ENCODE measurements around the gene USP5. TPM values are rescaled to one million over a fixed set of nuclear protein-coding genes. Genes with fewer than 3 reads are reported as not detected.

Gene USP5
- polyA plus RNA-seq, 1 of the 3 experiments (the other 2 are of a cell fraction), result 97.2 TPM

DNA sequence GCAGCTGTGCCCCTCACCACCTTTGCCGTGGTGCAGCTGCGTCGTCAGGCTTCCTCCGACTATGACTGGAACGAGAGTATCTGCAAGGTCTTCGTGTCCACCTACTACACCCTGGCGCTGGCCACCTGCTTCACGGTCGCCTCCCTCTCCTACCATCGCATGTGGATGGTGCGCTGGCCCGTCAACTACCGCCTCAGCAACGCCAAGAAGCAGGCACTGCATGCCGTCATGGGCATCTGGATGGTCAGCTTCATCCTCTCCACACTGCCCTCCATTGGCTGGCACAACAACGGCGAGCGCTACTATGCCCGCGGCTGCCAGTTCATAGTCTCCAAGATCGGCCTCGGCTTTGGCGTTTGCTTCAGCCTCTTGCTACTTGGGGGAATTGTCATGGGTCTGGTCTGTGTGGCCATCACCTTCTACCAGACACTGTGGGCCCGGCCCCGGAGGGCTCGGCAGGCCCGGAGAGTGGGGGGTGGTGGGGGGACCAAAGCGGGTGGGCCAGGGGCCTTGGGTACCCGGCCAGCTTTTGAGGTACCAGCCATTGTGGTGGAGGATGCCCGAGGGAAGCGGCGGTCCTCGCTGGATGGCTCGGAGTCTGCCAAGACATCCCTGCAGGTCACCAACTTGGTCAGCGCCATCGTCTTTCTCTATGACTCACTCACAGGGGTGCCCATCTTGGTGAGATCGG is 27.7 kb upstream of the USP5 start:
- Histone ChIP-seq H3K4me3 (ENCODE audit: low read depth in 2 of 2, low read length in 1 of 2) (no peak overlapping the region), H3K9me3 (no peaks in the 10 kb centered on the region)
- TF ChIP-seq TEAD4 (IDR thresholded peaks at IDR 0.05; ENCODE audit: borderline replicate concordance, insufficient read depth), result no peak
- TF ChIP-seq, protein P1, sequence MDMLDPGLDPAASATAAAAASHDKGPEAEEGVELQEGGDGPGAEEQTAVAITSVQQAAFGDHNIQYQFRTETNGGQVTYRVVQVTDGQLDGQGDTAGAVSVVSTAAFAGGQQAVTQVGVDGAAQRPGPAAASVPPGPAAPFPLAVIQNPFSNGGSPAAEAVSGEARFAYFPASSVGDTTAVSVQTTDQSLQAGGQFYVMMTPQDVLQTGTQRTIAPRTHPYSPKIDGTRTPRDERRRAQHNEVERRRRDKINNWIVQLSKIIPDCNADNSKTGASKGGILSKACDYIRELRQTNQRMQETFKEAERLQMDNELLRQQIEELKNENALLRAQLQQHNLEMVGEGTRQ (IDR thresholded peaks at IDR 0.05; ENCODE audit: borderline replicate concordance, low read depth, low read length), result no peak
- no peak for TF ChIP-seq TAF1 (IDR thresholded peaks at IDR 0.05; ENCODE audit: borderline replicate concordance, low read depth, low read length)
- TF ChIP-seq, protein P2, sequence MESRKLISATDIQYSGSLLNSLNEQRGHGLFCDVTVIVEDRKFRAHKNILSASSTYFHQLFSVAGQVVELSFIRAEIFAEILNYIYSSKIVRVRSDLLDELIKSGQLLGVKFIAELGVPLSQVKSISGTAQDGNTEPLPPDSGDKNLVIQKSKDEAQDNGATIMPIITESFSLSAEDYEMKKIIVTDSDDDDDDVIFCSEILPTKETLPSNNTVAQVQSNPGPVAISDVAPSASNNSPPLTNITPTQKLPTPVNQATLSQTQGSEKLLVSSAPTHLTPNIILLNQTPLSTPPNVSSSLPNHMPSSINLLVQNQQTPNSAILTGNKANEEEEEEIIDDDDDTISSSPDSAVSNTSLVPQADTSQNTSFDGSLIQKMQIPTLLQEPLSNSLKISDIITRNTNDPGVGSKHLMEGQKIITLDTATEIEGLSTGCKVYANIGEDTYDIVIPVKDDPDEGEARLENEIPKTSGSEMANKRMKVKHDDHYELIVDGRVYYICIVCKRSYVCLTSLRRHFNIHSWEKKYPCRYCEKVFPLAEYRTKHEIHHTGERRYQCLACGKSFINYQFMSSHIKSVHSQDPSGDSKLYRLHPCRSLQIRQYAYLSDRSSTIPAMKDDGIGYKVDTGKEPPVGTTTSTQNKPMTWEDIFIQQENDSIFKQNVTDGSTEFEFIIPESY (IDR thresholded peaks at IDR 0.05; ENCODE audit: borderline replicate concordance, low read depth), result no peak
- no peak for TF ChIP-seq POLR2AphosphoS5 (IDR thresholded peaks at IDR 0.05; ENCODE audit: low read depth, low read length)
- TF ChIP-seq, protein P3, sequence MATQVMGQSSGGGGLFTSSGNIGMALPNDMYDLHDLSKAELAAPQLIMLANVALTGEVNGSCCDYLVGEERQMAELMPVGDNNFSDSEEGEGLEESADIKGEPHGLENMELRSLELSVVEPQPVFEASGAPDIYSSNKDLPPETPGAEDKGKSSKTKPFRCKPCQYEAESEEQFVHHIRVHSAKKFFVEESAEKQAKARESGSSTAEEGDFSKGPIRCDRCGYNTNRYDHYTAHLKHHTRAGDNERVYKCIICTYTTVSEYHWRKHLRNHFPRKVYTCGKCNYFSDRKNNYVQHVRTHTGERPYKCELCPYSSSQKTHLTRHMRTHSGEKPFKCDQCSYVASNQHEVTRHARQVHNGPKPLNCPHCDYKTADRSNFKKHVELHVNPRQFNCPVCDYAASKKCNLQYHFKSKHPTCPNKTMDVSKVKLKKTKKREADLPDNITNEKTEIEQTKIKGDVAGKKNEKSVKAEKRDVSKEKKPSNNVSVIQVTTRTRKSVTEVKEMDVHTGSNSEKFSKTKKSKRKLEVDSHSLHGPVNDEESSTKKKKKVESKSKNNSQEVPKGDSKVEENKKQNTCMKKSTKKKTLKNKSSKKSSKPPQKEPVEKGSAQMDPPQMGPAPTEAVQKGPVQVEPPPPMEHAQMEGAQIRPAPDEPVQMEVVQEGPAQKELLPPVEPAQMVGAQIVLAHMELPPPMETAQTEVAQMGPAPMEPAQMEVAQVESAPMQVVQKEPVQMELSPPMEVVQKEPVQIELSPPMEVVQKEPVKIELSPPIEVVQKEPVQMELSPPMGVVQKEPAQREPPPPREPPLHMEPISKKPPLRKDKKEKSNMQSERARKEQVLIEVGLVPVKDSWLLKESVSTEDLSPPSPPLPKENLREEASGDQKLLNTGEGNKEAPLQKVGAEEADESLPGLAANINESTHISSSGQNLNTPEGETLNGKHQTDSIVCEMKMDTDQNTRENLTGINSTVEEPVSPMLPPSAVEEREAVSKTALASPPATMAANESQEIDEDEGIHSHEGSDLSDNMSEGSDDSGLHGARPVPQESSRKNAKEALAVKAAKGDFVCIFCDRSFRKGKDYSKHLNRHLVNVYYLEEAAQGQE (IDR thresholded peaks at IDR 0.05; ENCODE audit: low read depth, low read length), result no peak
- TF ChIP-seq NRF1 (IDR thresholded peaks at IDR 0.05; ENCODE audit: low read depth, low read length), result no peak
- TF ChIP-seq GATA2 (CRISPR knock-in tag; IDR thresholded peaks at IDR 0.05), result no peak
- TF ChIP-seq SIN3A (IDR thresholded peaks at IDR 0.05; ENCODE audit: borderline replicate concordance, low read depth, low read length), result no peak
- no peak for TF ChIP-seq RFX5 (IDR thresholded peaks at IDR 0.05; ENCODE audit: low read length)
- TF ChIP-seq FOXJ3 (CRISPR knock-in tag; IDR thresholded peaks at IDR 0.05), result no peak
- TF ChIP-seq, protein P4, sequence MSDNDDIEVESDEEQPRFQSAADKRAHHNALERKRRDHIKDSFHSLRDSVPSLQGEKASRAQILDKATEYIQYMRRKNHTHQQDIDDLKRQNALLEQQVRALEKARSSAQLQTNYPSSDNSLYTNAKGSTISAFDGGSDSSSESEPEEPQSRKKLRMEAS (IDR thresholded peaks at IDR 0.05; ENCODE audit: low read depth), result no peak
- no peak for TF ChIP-seq EZH2phosphoT487 (IDR thresholded peaks at IDR 0.05; ENCODE audit: borderline replicate concordance, low read depth)
- no peak for TF ChIP-seq GABPA (IDR thresholded peaks at IDR 0.05; ENCODE audit: low read depth)
- TF ChIP-seq FOXM1 (IDR thresholded peaks at IDR 0.05; ENCODE audit: low read depth), result no peak
- no peak for TF ChIP-seq JUND (IDR thresholded peaks at IDR 0.05)
- no peak for TF ChIP-seq NFIC (IDR thresholded peaks at IDR 0.05; ENCODE audit: borderline replicate concordance)
- TF ChIP-seq ELF1 (IDR thresholded peaks at IDR 0.05), result no peak

More for the DNA sequence above, 27.7 kb upstream of the USP5 start:
- no peak for DNase-seq
- H3K36me3 ChIP-seq (replicated peaks in 1 of 2; ENCODE audit: control insufficient read depth in 1 of 2, insufficient read depth in 2 of 2, low read length in 1 of 2), result no peaks in the 10 kb centered on the region
- H4K20me1 ChIP-seq (ENCODE audit: insufficient read depth), result no peaks in the 10 kb centered on the region
- H3K27ac ChIP-seq (ENCODE audit: low read depth in 2 of 2, low read length in 1 of 2), result no peak overlapping the region
- WGBS (ENCODE audit: low lambda C conversion rate), result 95% methylated on average over 33 of the region's 37 CpGs
- H3K4me2 ChIP-seq, result no peak overlapping the region
- no peaks in the 10 kb centered on the region for H3K9me2 ChIP-seq
- no peak overlapping the region for H3K9ac ChIP-seq
- H3F3A ChIP-seq (replicated peaks; ENCODE audit: insufficient read depth), result peaks cover 8% of the 10 kb centered on the region
- no peaks in the 10 kb centered on the region for H3K27me3 ChIP-seq (ENCODE audit: insufficient read depth)
- no peak overlapping the region for H2AFZ ChIP-seq (ENCODE audit: low read depth)
- ChIA-PET CTCF (interaction anchor here (1.0 to 14.1 kb wide), 21 partner anchors 7 to 154 kb away, joined by 3 to 246 read pairs (median 10); partner anchors contain the start of genes CD4, CDCA3, GNB3 and MLF2), POLR2A (interaction anchor here (1.3 to 7.0 kb wide), 2 partner anchors 48 to 71 kb away, joined by 3 to 46 read pairs; partner anchors contain the start of genes MLF2 and SPSB2)
- H3K4me1 ChIP-seq (ENCODE audit: control insufficient read depth in 1 of 2, insufficient read depth in 2 of 2, low read depth in 1 of 2, low read length in 1 of 2), result peaks cover 24 to 64% of the 10 kb centered on the region in 2 experiments; a peak in 3 of 4 replicates
- H3K79me2 ChIP-seq (ENCODE audit: insufficient read depth), result peaks cover 13% of the 10 kb centered on the region
